H1 (cell line): ENCODE results near the gene KRTAP19-2. TPM values are rescaled to one million over a fixed set of nuclear protein-coding genes. Genes with fewer than 3 reads are reported as not detected.

ENCODE experiments used
- CTCF ChIA-PET: fragments of 300-600 bp; sonication (Branson Sonifier 250); formaldehyde crosslinking; loops from one replicate; lab custom pipeline; 2021; ENCODE audit not compliant: partially characterized antibody; lab: Charles Lee
- POLR2A ChIA-PET: fragments of 300-600 bp; sonication (Branson Sonifier 250); formaldehyde crosslinking; loops from one replicate; lab custom pipeline; 2021; ENCODE audit warnings: inconsistent platforms; ENCODE audit not compliant: partially characterized antibody; lab: Charles Lee
- DNase-seq, 2 experiments: peaks; one replicate each; pipeline versions ENCODE4 v3.0.0 to v3.0.0-alpha.2; 2010 to 2022; ENCODE audit warnings: low spot score in 2 of 2, low read depth in 1 of 2, mixed read lengths in 1 of 2
- FAIRE-seq: peaks from 2 replicates; lab custom pipeline; 2011; peaks lifted over from hg19 to GRCh38; lab: Jason Lieb, UNC
- H2AFZ ChIP-seq: 2 replicates; pipeline ENCODE4 v1.8.1; 2012; ENCODE audit warnings: low read length, inconsistent platforms
- H2AK5ac ChIP-seq: 2 replicates; pipeline ENCODE4 v1.6.1; 2013; ENCODE audit warnings: low read depth, low read length
- H2BK120ac ChIP-seq: replicated peaks from 2 replicates; pipeline ENCODE3; 2013; ENCODE audit warnings: low read depth, low read length, inconsistent platforms
- H2BK12ac ChIP-seq: 2 replicates; pipeline ENCODE4 v1.6.1; 2013; ENCODE audit warnings: low read depth, low read length
- H2BK15ac ChIP-seq: 2 replicates; pipeline ENCODE4 v1.6.1; 2013; ENCODE audit warnings: low read length
- H2BK20ac ChIP-seq: 2 replicates; pipeline ENCODE4 v1.6.1; 2013; ENCODE audit warnings: low read length
- H2BK5ac ChIP-seq: 2 replicates; pipeline ENCODE4 v1.6.1; 2013; ENCODE audit warnings: low read depth, low read length
- H3K14ac ChIP-seq: 2 replicates; pipeline ENCODE4 v1.6.1; 2013; ENCODE audit warnings: inconsistent platforms; ENCODE audit not compliant: insufficient read length
- H3K18ac ChIP-seq: 2 replicates; pipeline ENCODE4 v1.6.1; 2013; ENCODE audit warnings: low read length; ENCODE audit errors: extremely low read depth
- H3K23ac ChIP-seq: 2 replicates; pipeline ENCODE4 v1.6.1; 2013; ENCODE audit warnings: inconsistent platforms; ENCODE audit not compliant: insufficient read length
- H3K23me2 ChIP-seq: 2 replicates; pipeline ENCODE4 v1.6.1; 2013; ENCODE audit warnings: low read depth, low read length
- H3K27ac ChIP-seq: 2 replicates; pipeline ENCODE4 v1.6.1; 2011; ENCODE audit warnings: low read depth, low read length, inconsistent platforms
- H3K27me3 ChIP-seq, 4 experiments: replicated peaks in 1 of 4; 1 replicate in 1 of 4; 2 replicates in 3 of 4; pipeline versions ENCODE4 v1.6.1 to v1.8.1; 2011 to 2013; ENCODE audit warnings: low read length in 3 of 4, mild to moderate bottlenecking in 3 of 4, inconsistent platforms in 2 of 4, mixed read lengths in 2 of 4, moderate library complexity in 1 of 4; ENCODE audit not compliant: control insufficient read depth in 3 of 4, insufficient read depth in 3 of 4; ENCODE audit errors: extremely low read depth in 1 of 4
- H3K36me3 ChIP-seq, 4 experiments: 2 replicates each; pipeline versions ENCODE4 v1.6.1 to v1.8.1; 2011 to 2013; ENCODE audit warnings: mild to moderate bottlenecking in 4 of 4, low read length in 3 of 4, moderate library complexity in 2 of 4, control low read depth in 1 of 4, inconsistent platforms in 1 of 4; ENCODE audit not compliant: insufficient read depth in 4 of 4, control insufficient read depth in 2 of 4
- H3K4ac ChIP-seq: replicated peaks from 2 replicates; pipeline ENCODE3; 2013; ENCODE audit warnings: low read length, low read depth, mixed read lengths, inconsistent platforms; ENCODE audit not compliant: insufficient read length
- H3K4me1 ChIP-seq, 4 experiments: replicated peaks in 1 of 4; 1 replicate in 1 of 4; 2 replicates in 3 of 4; pipeline versions ENCODE4 v1.6.1 to v1.8.1; 2011 to 2013; ENCODE audit warnings: low read length in 3 of 4, inconsistent platforms in 2 of 4, mixed read lengths in 1 of 4; ENCODE audit not compliant: insufficient read depth in 4 of 4, control insufficient read depth in 3 of 4
- H3K4me2 ChIP-seq, 2 experiments: 2 replicates each; pipeline versions ENCODE4 v1.6.1 to v1.8.1; 2011 to 2013; ENCODE audit warnings: low read depth in 2 of 2, low read length in 2 of 2, control low read depth in 1 of 2, inconsistent platforms in 1 of 2, mild to moderate bottlenecking in 1 of 2; ENCODE audit not compliant: insufficient read depth in 1 of 2
- H3K4me3 ChIP-seq, 4 experiments: fragments of 200-600, 300-600 bp in 1 of 4; sonication (generic), shearing (Covaris generic), sonication (Bioruptor Twin) in 1 of 4; 2 replicates each; pipeline versions ENCODE4 v1.5.1 to v1.8.1; 2011 to 2016; ENCODE audit warnings: low read length in 4 of 4, low read depth in 3 of 4, control low read depth in 2 of 4, inconsistent platforms in 2 of 4, mild to moderate bottlenecking in 2 of 4, mixed read lengths in 1 of 4, moderate library complexity in 1 of 4; ENCODE audit not compliant: insufficient read depth in 2 of 4; ENCODE audit errors: extremely low read depth in 1 of 4
- H3K56ac ChIP-seq: replicated peaks from 2 replicates; pipeline ENCODE3; 2013; ENCODE audit warnings: low read depth, mild to moderate bottlenecking, mixed read lengths, low read length, inconsistent platforms; ENCODE audit not compliant: insufficient read length
- H3K79me1 ChIP-seq: 2 replicates; pipeline ENCODE4 v1.6.1; 2013; ENCODE audit warnings: low read depth, low read length, control low read depth
- H3K79me2 ChIP-seq, 2 experiments: 2 replicates each; pipeline versions ENCODE4 v1.6.1 to v1.8.1; 2012 to 2013; ENCODE audit warnings: low read length in 2 of 2, mild to moderate bottlenecking in 2 of 2, inconsistent platforms in 1 of 2; ENCODE audit not compliant: insufficient read depth in 2 of 2, control insufficient read depth in 1 of 2
- H3K9ac ChIP-seq, 4 experiments: replicated peaks in 1 of 4; 1 replicate in 1 of 4; 2 replicates in 3 of 4; pipeline versions ENCODE4 v1.6.1 to v1.8.1; 2011 to 2013; ENCODE audit warnings: low read depth in 3 of 4, low read length in 3 of 4, control low read depth in 2 of 4, mild to moderate bottlenecking in 2 of 4, moderate library complexity in 2 of 4, inconsistent platforms in 1 of 4; ENCODE audit errors: extremely low read depth in 1 of 4
- H3K9me3 ChIP-seq, 2 experiments: 2 replicates each; pipeline versions ENCODE4 v1.6.1 to v1.8.1; 2012 to 2013; ENCODE audit warnings: mild to moderate bottlenecking in 2 of 2, moderate library complexity in 2 of 2, control low read depth in 1 of 2, inconsistent platforms in 1 of 2, low read depth in 1 of 2, low read length in 1 of 2, mixed read lengths in 1 of 2; ENCODE audit not compliant: insufficient read depth in 2 of 2
- H4K20me1 ChIP-seq, 2 experiments: replicated peaks in 1 of 2; 2 replicates each; pipeline versions ENCODE3 to v1.8.1; 2011 to 2013; ENCODE audit warnings: inconsistent platforms in 2 of 2, low read length in 2 of 2, mild to moderate bottlenecking in 1 of 2; ENCODE audit not compliant: insufficient read depth in 2 of 2, control insufficient read depth in 1 of 2
- H4K5ac ChIP-seq: 2 replicates; pipeline ENCODE4 v1.6.1; 2013; ENCODE audit warnings: low read length, low read depth, mixed read lengths, inconsistent platforms; ENCODE audit not compliant: insufficient read length
- H4K8ac ChIP-seq: 2 replicates; pipeline ENCODE4 v1.8.0; 2013; ENCODE audit warnings: mild to moderate bottlenecking, moderate library complexity, low read length, inconsistent platforms; ENCODE audit not compliant: insufficient read depth; ENCODE audit errors: extremely low read depth
- H4K91ac ChIP-seq: replicated peaks from 2 replicates; pipeline ENCODE3; 2013; ENCODE audit warnings: low read length, mixed read lengths, inconsistent platforms; ENCODE audit not compliant: insufficient read length
- EP300 ChIP-seq, 2 experiments: IDR thresholded peaks; 1 replicate in 1 of 2; 2 replicates in 1 of 2; pipeline ENCODE4 v1.6.1; 2011 to 2012; ENCODE audit warnings: low read depth in 2 of 2, low read length in 2 of 2, mild to moderate bottlenecking in 2 of 2, borderline replicate concordance in 1 of 2, inconsistent platforms in 1 of 2, moderate library complexity in 1 of 2
- KDM4A ChIP-seq: IDR thresholded peaks from one replicate; pipeline ENCODE4 v1.7.1; 2012; ENCODE audit warnings: low read depth, mild to moderate bottlenecking, moderate library complexity, low read length, inconsistent platforms; ENCODE audit not compliant: severe bottlenecking
- SAP30 ChIP-seq: fragments of 300-600 bp; sonication (generic); IDR thresholded peaks from 2 replicates; pipeline ENCODE4 v1.7.1; 2012; ENCODE audit warnings: low read length, moderate library complexity, mild to moderate bottlenecking, inconsistent platforms; ENCODE audit not compliant: insufficient read depth, insufficient replicate concordance
- WGBS, 2 experiments: shearing (Covaris generic) in 1 of 2; methylation state at CpG; one replicate each; pipeline versions ENCODE4 v1.1.6 to v1.1.7; 2013 to 2015; ENCODE audit warnings: low lambda C conversion rate in 2 of 2, mixed read lengths in 2 of 2, inconsistent platforms in 1 of 2, low coverage in 1 of 2, missing lambda C conversion rate in 1 of 2; ENCODE audit not compliant: insufficient replicate concordance in 2 of 2, insufficient coverage in 1 of 2, insufficient read length in 1 of 2; ENCODE audit errors: extremely low coverage in 1 of 2, missing lambda C conversion rate in 1 of 2; 5-methylcytosine and 5-hydroxymethylcytosine counted together
- polyA plus RNA-seq, 7 experiments: library from polyadenylated mRNA; depleted of rRNA in 3 of 7; stranded (reverse) in 5 of 7; unstranded in 2 of 7; fragments of >200 nt in 5 of 7; fragments of 200-250 nt in 2 of 7; gene quantifications; 1 replicate in 5 of 7; 2 replicates in 1 of 7; 4 replicates in 1 of 7; pipeline versions ENCODE4 v1.2.1 to v1.2.3, GENCODE V29; 2011 to 2013; ENCODE audit warnings: missing spikeins in 2 of 7, mixed read lengths in 2 of 7
- total RNA-seq: library from RNA; stranded (reverse); fragmentation: NEBNext Ultra II Directional; extraction: Animal tissue kit (Norgen Biotek cat#: 25700); gene quantifications from 2 replicates; pipeline ENCODE4 v1.2.1, GENCODE V29; 2021
- TF ChIP-seq, protein P1 (sequence below): IDR thresholded peaks from 2 replicates; pipeline ENCODE4 v1.6.1; 2011; ENCODE audit warnings: low read length, improper control_type of control experiment

The KRTAP19-2 gene
- total and polyA plus RNA-seq, 2 of the 8 experiments (the other 6 are each of a cell fraction or from before 2014, with no cell fraction given) = not detected

DNA sequence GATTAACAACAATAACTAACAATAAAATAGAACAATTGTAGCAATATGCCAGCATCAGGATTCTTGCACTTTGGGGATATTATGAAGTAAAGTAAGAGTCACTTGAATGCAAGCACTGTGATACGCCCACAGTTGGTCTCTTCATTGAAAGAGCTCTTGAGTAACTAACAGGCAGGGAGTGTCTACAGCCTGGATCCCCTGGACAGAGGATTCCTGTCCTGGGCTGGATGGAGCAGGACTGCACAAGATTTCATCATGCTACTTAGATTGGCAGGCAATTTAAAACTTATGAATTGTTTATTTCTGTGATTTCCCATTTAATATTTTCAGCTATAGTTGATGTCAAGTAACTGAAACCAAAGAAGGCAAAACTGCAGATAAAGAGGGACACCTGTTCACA lies 28.4 kb upstream of the KRTAP19-2 start:
- 100% methylated on average over 1 of the region's 1 CpG; no CpG with 5 or more reads in 1 of the 2 experiments for WGBS, 2 experiments
- Histone ChIP-seq H3K79me1 (no peaks in the 10 kb centered on the region), H3K27ac (no peak overlapping the region), H4K5ac (no peak overlapping the region), H3K4me3 (no peak overlapping the region), H3K4me1 (no peaks in the 10 kb centered on the region), H2AK5ac (no peak overlapping the region), H3K4me2 (no peak overlapping the region), H2BK15ac (no peak overlapping the region), H2AFZ (no peak overlapping the region; the same call in 1 of the 2 replicates), H2BK12ac (no peak overlapping the region), H4K20me1 (no peaks in the 10 kb centered on the region), H2BK20ac (no peak overlapping the region), H3K56ac (no peak overlapping the region), H3K4ac (no peak overlapping the region), H3K14ac (no peak overlapping the region), H3K9ac (no peak overlapping the region), H4K8ac (no peak overlapping the region), H3K9me3 (peaks cover 0 to 4% of the 10 kb centered on the region in 2 experiments; a peak in 1 of 4 replicates), H3K27me3 (no peaks in the 10 kb centered on the region), H3K23me2 (no peaks in the 10 kb centered on the region), H2BK120ac (no peak overlapping the region), H3K23ac (no peak overlapping the region), H2BK5ac (no peak overlapping the region), H3K18ac (no peak overlapping the region), H3K79me2 (no peaks in the 10 kb centered on the region), H3K36me3 (peaks cover 0 to 3% (median 0%) of the 10 kb centered on the region in 4 experiments; a peak in 1 of 8 replicates), H4K91ac (no peak overlapping the region)
- FAIRE-seq (no peak), DNase-seq (no peak)
- POLR2A ChIA-PET = no interaction called here
- CTCF ChIA-PET = interaction anchor here (0.8 to 3.5 kb wide), 2 partner anchors 10 to 833 kb away, joined by 3 to 15 read pairs; no protein-coding TSS in a partner anchor
- TF ChIP-seq, protein P1, sequence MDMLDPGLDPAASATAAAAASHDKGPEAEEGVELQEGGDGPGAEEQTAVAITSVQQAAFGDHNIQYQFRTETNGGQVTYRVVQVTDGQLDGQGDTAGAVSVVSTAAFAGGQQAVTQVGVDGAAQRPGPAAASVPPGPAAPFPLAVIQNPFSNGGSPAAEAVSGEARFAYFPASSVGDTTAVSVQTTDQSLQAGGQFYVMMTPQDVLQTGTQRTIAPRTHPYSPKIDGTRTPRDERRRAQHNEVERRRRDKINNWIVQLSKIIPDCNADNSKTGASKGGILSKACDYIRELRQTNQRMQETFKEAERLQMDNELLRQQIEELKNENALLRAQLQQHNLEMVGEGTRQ = no peak
- TF ChIP-seq SAP30 (no peak), KDM4A (no peak), EP300 (IDR thresholded peaks at IDR 0.05; ENCODE audit: borderline replicate concordance in 1 of 2, low read depth in 2 of 2, low read length in 2 of 2) (no peak)
